HG03575 (cell line): ENCODE results near the gene EFCAB8.
"Not testable (repeated sequence)": the region's sequence is repeated elsewhere in the genome, so short reads cannot be mapped to it uniquely, and the experiment has no call there.

ENCODE experiments used
- ATAC-seq: cut with Tn5 transposase; IDR thresholded peaks from one replicate; pipeline ENCODE4 v1.9.1; 2021; ENCODE audit not compliant: unreplicated experiment, insufficient number of reproducible peaks, low FRiP score; ENCODE audit errors: extremely low read depth

Gene EFCAB8

DNA sequence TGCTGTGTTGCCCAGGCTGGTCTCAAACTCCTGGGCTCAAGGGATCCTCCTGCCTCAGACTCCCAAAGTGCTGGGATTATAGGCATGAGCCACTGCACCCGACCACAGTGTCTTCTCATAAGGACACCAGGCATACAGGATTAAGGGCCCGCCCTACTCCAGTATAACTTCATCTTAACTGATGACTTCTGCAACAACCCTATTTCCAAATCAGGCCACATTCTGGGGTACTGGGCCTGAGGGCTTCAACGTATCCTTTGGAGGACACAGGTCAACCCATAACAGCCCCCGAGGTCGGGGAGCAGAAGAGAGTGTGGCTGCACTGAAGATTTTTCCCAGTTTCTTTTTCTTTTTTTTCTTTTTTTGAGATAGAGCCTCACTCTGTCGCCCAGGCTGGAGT lies 105.9 kb downstream of the EFCAB8 start:
- no peak for ATAC-seq

DNA sequence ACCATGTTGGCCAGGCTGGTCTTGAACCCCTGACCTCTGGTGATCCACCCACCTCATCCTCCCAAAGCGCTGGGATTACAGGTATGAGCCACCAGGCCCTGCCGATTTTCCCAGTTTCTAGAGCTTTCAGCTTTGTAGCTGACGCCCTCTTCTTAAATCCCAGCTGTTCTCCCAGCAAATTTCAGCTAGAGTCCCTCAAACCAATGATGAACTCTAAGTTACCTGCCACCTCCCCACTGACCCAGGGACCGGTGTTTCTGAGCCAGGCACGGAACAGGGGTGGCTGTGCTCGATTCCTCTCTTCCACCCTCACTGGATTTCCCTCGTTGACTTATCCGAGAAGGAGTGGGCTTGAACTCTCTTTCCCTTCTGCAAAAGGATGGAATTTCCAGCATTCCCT lies 106.4 kb downstream of the EFCAB8 start:
- ATAC-seq: no peak

DNA sequence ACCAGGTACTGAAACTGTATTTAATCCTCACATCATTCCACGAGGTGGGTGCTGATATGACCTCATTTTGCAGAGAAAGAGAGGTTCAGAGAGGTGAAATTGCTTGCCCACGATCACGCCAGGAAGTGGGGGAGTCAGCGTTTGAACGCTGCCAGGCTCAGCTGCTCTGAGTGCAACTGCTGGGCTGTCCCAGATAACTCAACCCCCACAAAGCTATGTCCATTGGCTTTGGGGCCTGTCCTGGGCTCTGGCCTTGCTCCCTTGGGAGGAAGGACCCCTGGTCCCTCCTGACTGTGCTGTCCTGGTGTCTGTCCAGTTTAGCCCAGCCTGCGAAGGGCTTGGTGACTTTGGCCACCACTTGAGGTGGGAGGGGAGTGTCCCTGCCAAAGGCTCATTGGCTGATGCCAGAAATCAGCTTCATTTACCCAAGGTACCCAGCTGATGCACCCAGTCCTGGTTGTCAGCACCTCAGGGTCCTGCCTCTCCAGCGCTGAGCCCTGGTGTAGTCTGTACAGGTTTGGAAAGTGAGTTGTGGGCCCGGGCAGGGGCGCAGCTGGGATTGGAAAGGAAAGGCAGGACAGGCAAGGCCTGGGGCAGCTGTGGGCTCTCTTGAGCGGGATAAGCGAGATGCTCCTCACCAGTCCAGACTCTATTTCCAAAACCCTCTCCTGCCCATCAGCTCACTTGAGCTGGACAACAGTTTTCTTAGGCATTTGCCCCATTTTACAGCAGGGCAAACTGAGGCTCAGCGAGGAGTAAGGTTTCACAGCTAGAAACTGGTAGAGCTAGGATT lies 107.1 kb downstream of the EFCAB8 start:
- ATAC-seq: no peak

DNA sequence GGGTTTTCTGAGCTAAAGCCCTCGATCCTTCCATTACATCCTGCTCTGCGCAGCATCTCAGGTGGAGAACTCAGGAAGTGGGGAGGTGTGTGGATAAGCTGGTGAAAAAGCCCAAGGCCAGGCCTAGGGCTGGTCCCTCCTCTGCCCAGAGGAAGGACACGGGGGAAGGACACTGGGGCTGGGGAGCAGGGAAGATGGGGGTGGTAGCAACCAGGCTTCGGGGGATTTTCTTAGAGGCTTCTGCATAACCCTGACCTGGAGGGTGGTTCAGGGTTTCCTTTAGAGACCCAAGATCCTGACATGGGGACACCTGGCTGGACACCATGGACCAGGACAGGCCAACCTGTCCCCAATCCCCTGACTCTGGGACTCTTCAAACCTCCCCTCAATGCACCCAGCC lies 107.7 kb downstream of the EFCAB8 start:
- ATAC-seq: no peak

DNA sequence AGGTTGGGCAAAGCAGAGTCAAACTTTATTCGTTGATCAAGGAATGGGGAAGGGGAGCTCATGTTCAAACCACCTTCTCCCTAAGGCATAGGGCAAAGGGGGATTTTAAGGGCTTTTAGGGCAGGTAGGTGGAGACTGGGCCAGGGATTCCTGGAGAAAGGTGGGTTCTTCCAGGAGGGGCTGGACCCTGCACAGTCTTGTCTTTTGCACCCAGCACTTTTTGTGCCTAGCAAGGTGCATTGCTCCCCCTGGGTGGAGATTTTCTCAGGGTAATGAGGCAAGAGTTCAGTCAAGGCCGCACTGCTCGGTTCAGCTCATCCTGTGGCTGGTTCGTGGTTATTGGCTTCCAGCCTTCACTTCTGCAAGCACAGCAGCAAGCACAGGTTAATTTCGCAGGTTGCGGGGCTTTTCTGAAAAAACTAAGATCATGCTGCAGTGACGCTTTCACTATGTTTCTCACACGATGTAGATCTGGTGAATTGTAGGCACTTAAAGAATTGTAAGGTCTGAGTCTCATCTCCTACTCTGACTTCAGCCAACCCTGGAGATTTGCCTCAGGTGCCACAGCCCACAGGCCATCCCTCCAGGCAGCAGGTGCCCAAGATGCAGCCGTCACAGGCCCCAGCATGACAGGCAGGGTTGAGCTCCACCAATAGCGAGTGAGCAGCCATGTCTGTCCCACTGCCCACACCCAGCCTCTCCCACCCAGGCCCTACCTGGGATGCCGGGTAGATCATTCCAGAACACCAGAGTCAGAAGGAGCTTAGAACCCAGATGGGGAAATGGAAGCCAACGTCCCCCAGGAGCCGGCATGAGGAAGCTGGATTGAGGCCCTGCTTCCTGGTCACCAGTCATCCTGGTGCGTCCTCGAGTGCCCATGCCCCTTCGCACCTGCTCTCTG lies 108.4 kb downstream of the EFCAB8 start:
- no peak for ATAC-seq

DNA sequence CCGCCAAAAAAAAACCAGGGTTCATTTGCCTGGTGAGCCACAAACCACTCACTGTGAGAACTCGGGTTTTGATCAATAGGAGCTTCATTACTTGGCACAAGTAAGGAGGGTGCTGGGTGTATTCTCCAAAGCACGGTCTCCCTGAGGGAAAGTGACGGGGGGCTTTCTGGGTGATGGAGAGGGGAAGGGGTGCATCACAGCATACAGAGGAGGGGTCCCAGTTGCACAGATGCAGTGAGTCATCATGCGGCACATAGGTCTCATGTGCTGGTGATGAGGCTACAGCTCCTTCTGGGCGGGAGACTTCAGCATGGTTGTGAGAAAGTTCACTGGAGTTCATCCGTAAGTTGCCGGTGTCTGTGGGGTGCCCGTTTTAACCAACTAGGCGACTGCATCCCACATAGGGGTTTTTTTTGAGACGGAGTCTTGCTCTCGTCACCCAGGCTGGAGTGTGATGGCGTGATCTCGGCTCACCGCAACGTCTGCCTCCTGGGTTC lies 109.3 kb downstream of the EFCAB8 start:
- no peak for ATAC-seq

DNA sequence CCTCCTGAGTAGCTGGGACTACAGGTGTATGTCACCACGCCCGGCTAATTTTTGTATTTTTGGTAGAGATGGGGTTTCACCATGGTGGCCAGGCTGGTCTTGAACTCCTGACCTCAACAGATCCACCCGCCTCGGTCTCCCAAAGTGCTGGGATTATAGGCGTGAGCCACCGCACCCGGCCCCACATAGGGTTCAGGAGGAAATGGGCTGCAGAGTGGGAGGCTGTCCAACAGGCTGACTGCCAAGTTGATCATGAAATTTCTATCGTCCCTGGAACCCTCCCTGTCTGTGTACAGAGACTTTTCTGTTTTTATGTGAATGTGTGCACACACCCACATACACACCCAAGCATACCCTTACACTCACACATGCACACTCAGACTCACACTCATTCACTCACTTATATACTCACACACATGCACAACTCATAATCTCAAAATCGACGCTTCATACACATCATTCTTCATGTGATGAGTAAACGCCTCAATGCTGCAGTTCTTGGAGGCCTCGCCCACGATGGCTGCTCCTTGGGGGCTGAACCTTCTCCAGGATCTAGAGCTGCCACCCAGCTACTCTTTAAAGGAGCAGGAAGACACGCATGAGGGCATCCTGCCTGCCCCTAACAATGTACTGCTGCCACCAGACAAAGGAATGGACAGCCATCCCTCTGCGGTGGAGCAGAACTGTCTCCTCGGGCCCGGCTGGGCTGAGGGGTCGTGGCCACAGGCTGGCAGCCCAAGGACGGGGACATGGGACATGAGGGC lies 109.9 kb downstream of the EFCAB8 start:
- ATAC-seq: no peak

DNA sequence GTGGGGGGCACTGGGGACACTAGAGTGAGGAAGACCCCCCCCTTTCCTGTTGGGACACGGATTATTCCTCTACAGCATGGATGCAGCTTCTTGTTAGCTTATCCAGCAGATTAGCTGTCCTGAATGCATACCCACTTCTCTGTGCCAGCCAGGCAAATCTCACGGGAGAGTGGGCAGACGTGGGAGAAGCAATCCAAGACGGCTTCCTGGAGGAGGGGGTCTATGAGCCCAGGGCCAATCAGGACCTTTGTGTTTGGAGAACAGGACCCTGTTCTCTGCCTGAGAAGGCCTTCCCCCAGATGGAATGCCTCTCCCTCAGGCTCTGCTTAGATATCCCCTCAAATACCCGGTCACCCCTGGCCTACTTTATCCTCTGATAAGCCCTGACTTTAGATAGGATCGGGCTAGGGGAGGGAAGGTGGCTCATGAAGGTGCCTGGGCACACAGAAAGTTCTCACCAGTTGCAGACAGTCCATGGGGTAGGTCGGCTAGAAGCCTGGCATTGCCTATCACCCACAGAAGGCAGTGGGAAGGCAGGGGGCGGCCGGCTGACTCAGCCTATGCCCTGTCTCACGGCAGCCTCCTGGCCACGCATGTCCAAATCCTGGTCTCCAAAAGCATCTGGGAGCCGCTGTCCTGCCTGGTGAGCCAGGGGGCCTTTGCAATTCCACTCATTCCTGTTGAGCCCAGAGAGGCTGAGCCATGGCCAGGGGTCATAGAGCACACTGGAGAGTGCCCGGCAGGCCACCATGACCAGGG lies 110.8 kb downstream of the EFCAB8 start:
- ATAC-seq: no peak

DNA sequence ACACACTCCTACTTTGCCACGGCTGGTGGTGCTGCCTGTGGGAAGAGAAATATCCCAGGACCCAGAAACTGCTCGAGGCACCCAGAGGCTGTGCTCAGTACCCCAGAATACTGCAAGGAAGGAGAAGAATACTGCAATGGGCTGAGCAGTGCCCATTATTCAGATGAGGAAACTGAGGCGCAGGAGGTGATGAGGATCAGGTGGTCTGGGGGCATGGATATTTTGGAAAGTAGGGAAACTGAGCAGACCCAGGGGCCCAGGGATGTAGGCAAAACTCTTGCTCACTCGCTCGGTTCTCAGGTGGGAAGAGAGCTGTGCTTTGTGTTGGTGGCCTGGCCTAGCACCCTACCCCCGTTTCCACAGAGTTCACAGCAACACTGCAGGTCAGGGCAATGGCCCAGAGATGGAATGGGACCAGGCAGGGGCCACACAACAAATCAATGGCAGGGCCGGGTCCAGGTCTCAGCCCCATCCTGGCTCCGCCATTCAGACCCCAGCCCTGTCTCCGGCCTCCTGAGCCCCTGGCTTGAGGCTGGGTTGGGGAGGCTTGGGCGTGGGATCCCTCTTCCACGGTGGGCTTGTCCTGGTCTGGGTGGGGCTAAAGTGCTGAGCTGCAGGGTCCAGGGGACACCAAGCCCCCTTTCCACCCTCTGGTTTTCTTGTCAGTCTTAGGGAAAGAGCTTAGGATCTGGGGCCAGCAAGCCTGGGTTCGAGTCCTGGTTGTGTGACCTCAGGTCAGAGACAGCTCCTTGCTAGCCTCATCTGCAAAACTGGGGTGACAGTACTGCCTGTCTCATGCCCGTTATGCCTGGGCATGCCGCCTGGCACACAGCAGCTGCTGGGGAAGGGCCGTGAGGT lies 111.6 kb downstream of the EFCAB8 start:
- ATAC-seq: no peak

DNA sequence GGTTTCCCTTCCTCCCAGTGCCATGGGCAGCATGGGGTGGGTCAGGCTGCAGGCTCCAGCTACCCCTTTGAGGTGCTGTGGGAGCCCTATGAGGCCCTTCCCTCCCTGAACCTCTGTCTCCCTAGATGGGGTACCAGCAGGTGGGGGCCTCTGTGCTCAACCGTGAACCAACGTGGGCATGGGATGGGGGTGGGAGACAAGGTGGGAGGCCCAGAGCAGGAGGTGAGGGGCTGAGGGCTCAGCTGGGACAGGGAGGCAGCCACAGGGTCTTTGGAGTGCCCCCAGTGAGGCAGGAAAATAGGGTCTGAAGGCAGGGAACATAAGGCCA lies 112.2 kb downstream of the EFCAB8 start:
- ATAC-seq: no peak

DNA sequence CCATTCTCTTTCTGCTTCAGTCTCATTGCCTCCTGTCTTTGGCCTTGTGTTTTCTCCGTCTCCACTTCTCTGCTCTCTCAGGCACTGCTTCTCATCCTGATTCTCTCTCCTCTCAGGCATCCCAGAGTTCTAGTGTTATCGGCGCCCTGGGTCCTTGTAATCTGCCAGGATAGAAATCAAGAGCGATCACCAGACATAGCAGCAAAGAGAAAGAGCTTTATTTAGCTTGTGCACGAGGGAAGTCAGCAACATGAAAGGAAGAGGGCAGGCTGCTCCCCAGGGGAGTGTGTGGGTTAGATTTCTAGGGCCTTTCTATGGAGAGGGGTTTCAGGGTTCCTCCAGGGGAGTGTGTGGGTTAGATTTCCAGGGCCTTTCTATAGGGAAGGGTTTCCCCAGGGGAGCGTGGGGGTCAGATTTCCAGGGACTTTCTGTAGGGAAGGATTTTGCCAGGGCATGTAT lies 113.0 kb downstream of the EFCAB8 start:
- no peak for ATAC-seq

DNA sequence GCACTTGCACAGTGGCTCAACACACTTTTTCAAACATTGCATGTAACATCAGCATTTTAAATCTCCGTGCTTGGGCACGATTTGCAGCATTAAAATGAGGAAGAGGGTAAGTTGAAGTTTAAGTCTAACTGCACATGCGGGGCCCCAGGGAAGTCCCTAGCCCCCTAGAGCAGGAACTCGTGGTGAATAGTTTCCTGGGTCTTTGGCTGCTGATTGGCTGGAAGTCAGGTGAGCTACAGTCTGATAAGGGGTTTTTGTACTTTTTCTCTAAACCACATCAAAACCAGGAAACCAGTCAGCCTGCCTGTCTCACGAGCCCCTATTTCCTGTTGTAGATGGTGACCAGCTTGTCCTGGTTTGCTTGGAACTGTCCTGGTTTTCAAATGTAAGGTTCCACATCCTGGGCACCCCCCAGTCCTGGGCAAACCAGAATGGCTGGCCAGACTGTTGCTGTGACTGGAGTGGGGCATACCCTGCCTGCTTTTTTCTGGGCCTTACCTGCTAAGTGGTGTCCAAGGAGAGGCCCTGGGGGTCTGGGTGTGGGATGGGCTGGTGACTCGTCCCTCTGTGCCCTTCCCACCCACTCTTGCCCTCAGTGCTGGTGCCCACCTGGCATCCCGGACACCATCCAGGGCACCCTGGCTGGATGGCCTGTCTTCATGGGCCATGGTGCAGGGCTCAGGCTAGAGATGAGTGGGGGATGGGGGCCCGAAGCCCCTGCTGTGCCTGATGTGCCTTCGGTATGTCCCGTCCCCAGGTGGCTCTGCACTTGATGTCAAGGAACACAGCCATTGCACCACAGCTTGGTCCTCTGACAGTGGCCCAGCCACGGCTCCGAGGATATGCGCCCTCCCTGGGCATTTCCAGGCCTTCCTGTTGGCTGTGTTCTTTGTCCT lies 113.7 kb downstream of the EFCAB8 start:
- ATAC-seq: no peak

DNA sequence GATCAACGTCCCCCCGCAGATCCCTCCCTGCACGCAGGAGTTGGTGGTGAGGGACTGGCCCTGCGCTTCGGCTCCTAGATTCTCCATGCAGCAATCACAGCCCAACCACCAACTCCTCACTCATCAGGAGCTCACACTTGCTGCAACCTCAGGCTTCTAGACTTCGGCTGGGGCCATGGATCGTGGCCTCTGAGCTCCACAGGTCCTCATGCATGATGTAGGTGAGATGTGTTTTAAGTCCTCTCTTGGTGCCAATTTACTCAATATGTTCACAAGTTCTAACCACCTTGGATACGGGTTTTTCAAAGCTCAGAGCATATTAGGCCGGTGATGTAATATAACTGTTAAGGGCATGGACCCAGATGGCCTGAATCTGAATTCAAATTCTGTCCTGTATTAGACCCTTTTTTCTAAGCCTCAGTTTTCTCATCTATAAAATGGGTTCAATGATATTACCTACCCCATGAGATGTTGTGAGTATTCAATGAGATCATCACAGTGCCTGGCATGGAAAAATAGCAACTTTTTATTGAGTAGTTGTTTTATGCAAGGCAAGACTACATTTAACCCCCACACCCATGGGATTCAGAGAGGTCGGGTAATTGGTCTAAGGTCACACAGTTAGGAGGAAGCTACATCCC lies 114.5 kb downstream of the EFCAB8 start:
- no peak for ATAC-seq

DNA sequence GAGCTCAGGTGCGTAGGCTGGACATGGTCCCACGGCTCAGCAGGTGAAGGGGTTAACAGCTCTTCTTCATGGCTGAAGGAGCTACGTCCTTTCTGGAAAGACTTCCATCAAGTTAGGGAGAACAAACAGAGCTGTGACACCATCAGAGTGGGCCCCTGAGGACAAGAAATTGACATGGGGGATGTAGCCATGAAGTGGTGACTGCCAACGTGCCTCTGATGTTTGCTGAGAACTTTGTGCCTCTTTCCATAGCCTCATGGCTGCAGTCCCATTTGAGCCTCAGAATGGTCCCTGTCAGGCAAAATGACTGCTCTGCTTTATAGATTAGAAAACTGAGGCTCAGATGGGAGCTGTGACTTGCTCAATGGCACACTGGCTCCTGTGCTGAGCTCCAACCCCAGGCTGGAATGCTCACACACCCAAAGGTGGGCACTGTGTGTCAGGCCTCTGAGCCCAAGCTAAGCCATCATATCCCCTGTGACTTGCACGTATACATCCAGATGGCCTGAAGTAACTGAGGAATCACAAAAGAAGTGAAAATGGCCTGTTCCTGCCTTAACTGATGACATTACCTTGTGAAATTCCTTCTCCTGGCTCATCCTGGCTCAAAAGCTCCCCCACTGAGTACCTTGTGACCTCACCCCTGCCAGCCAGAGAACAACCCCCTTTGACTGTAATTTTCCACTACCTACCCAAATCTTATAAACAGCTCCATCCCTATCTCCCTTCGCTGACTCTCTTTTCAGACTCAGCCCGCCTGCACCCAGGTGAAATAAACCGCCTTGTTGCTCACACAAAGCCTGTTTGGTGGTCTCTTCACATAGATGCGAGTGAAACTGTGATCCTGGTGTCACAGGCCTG lies 115.7 kb downstream of the EFCAB8 start:
- not testable (repeated sequence) for ATAC-seq

DNA sequence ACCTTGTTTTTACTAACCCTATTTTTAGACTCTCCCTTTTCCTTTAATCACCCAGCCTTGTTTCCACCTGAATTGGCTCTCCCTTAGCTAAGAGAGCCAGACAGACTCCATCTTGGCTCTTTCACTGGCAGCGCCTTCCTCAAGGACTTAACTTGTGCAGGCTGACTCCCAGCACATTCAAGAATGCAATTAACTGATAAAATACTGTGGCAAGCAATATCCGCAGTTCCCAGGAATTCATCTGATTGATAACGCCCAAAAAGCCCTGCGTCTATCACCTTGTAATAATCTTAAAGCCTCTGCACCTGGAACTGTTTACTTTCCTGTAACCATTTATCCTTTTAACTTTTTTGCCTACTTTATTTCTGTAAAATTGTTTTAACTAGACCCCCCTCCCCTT lies 116.4 kb downstream of the EFCAB8 start:
- ATAC-seq: not testable (repeated sequence)
